HG03095 (cell line): ENCODE data around the gene FOXD2.
"Not testable (repeated sequence)": the region's sequence is repeated elsewhere in the genome, so short reads cannot be mapped to it uniquely, and the experiment has no call there.

Experiments
- ATAC-seq: cut with Tn5 transposase; IDR thresholded peaks from one replicate; pipeline ENCODE4 v1.9.1; 2021; ENCODE audit warnings: moderate library complexity; ENCODE audit not compliant: unreplicated experiment

Gene FOXD2

GRCh38 chr1:47439017-47439818 is 1.4 kb downstream of the FOXD2 start:
- ATAC-seq: no peak

DNA sequence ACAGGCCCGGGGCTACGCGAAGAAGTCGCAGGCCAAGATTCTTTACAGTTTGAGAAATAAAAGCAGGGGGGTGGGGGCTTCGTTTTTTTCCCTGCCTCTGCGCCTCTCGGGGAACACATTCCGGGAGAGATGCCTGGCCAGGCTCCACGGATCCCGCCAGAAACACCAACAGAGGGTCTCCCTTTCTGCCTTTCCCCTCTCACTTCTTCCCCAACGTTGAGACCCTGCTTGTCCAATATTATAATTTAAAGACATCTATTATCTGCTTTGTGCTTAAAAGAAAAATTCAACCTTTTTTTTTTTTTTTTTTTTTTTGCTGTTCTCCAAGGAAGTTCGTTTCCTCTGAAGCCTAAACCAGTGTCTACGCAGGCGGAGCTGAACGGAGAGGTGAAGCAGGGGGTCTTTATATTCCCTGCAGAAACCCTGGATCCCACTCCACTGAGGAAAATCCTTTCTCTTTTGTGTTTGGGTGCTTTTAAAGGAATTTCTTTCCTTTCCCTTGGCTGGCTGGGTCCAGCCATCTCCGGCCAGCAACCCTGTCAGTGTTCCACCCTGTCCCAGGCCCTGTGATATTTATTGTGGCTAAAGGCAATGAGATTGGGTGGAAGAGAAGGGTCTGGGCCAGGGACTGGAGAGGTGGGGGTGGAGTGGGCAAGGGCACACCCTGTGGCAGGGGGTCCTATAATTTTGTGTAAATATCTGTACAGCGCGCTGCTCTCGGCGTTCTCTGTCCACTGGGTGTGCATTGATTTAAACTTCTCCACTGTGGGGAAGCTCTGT is 2.2 kb downstream of the FOXD2 start:
- no peak for ATAC-seq

- ATAC-seq: no peak
Measured at GRCh38 chr1:47440599-47441081, 2.8 kb downstream of the FOXD2 start.

GRCh38 chr1:47441450-47442106 is 3.7 kb downstream of the FOXD2 start:
- no peak for ATAC-seq

DNA sequence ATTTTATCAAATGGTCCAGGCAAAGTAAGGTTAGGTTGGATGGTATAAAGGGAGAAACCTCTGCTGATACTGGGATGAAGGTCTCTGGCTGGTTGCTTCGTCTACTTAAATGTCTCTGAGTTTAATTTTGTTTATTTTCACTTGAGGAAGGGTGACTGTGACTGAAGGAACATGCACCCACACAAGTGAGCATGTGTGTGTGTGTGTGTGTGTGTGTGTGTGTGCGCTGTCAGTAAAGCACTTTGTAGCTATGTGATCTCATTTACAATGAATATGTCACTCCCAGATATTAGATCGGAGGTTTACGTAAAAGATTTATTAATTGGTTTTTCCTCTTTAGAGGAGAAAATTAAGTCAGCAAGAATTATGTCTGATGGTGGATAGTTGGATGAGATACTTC is 4.4 kb downstream of the FOXD2 start:
- no peak for ATAC-seq

GRCh38 chr1:47442842-47443529 is 5.1 kb downstream of the FOXD2 start:
- ATAC-seq: no peak

GRCh38 chr1:47443530-47444296 is 5.9 kb downstream of the FOXD2 start:
- ATAC-seq: no peak

DNA sequence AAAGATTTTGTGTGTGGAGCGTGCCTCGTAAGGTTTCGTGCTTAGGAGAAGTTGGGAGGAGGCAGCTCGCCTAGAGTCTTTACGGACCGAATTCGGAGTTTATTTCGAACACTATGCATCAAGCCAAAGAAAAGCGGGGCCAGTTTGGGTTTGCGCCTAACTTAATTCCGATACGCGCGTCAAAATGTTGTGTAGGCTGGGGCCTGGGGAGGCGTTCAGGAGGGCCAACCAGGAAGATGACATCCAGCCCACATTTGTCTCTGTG is 6.4 kb downstream of the FOXD2 start:
- no peak for ATAC-seq

- ATAC-seq: no peak
Measured at GRCh38 chr1:47444562-47445465, 7.0 kb downstream of the FOXD2 start.

DNA sequence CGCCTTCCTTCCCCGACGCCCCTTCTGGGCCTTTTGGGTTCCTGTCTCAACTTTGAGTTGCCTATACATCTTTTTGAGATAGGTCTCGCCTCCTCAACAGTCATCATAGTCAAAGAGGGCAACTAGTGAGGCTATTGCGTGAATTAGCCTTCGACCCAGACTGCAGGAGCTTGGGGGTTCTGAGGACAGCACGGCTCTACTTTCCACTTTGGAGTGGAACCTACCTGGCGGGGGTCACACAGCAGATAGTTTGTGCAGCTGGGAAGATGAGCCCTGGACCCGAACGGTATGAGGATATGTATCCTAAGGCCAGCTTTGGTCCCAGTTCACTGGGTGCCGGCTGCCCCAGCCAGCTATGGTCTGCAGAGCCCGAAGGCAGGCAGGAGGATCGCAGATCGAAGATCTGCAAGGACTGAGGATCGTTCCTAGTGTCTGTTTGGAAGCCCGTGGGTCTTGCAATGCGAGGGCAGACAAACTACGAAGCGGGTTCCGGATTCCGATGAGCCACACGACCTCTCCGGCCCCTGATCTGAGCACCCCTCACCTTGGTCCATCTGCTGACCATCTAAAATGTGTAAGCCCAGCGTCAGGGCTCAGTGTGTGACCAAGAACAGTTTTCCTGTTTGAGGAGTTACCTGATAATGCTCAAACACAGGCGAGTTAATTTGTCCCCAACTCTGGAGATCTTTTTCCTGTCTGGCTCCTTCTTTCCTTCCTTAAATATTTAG is 8.1 kb downstream of the FOXD2 start:
- ATAC-seq: no peak

- no peak for ATAC-seq
Measured at GRCh38 chr1:47448462-47449222, 10.8 kb downstream of the FOXD2 start.

- ATAC-seq: no peak
Measured at GRCh38 chr1:47449822-47450552, 12.1 kb downstream of the FOXD2 start.

DNA sequence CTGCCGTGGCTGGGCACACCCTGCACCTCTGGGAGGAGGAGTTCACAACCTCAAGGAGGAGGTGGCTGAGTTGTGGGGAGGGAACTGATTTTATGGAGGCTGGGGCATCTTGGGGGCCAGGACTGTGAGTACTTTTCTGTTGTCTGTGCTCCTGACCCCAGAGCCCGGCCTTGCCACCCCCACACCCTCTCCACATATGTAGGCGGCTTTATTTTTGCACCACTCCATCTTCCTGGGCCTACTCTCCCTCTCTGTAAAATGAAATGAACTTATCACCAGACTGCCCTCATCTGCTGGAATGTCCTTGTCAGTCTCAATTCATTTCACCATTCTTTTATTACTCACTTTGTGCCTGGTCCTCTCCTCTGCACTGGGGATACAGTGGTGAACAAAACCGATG is 12.8 kb downstream of the FOXD2 start:
- no peak for ATAC-seq

DNA sequence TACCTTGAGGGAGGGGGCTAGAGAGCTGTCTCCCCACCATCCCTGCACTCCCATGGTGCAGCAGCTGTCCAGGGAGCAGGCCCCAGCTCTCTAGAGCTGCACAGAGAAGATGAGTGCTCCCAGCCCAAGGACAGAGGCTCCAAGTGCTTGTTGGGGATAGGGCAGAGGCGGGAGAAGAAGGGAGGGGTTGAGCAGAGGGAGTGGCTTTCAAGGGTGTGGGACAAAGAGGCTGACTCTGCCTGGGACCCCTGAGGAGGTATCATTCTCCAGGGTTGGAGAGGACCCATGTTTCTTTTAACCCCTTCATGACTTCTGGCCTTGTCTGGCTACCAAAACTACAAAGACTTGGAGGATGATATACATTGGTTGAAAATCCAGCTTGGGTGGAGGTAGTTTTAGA is 14.6 kb downstream of the FOXD2 start:
- no peak for ATAC-seq

GRCh38 chr1:47453910-47454309 is 16.1 kb downstream of the FOXD2 start:
- not testable (repeated sequence) for ATAC-seq

GRCh38 chr1:47456250-47456649 is 18.4 kb downstream of the FOXD2 start:
- no peak for ATAC-seq

GRCh38 chr1:47457547-47457946 is 19.7 kb downstream of the FOXD2 start:
- ATAC-seq: not testable (repeated sequence)
